HG02981 (cell line): ENCODE measurements around the gene SMNDC1.
"Not testable (repeated sequence)": the region's sequence is repeated elsewhere in the genome, so short reads cannot be mapped to it uniquely, and the experiment has no call there.

Experiments
- ATAC-seq: cut with Tn5 transposase; IDR thresholded peaks from one replicate; pipeline ENCODE4 v1.9.1; 2021; ENCODE audit warnings: mild to moderate bottlenecking, moderate library complexity; ENCODE audit not compliant: unreplicated experiment

SMNDC1 gene

GRCh38 chr10:110284262-110284661, 20.5 kb downstream of the SMNDC1 start:
- no peak for ATAC-seq

- ATAC-seq: no peak
Observed at GRCh38 chr10:110279407-110279986, 25.2 kb downstream of the SMNDC1 start.

GRCh38 chr10:110278562-110279406, 25.9 kb downstream of the SMNDC1 start:
- no peak for ATAC-seq

GRCh38 chr10:110277591-110277990, 27.1 kb downstream of the SMNDC1 start:
- no peak for ATAC-seq

GRCh38 chr10:110276603-110277002, 28.1 kb downstream of the SMNDC1 start:
- ATAC-seq: no peak

- no peak for ATAC-seq
Observed at GRCh38 chr10:110275128-110275729, 29.5 kb downstream of the SMNDC1 start.

- ATAC-seq: no peak
Observed at GRCh38 chr10:110274647-110275046, 30.1 kb downstream of the SMNDC1 start.

GRCh38 chr10:110274072-110274627, 30.6 kb downstream of the SMNDC1 start:
- ATAC-seq: no peak

GRCh38 chr10:110273474-110273873, 31.2 kb downstream of the SMNDC1 start:
- ATAC-seq: peak; percentile 39

- not testable (repeated sequence) for ATAC-seq
Observed at GRCh38 chr10:110272995-110273394, 31.7 kb downstream of the SMNDC1 start.

GRCh38 chr10:110269374-110270318, 35.1 kb downstream of the SMNDC1 start:
- ATAC-seq: peak; percentile 58

GRCh38 chr10:110268971-110269370, 35.7 kb downstream of the SMNDC1 start:
- ATAC-seq: no peak

- no peak for ATAC-seq
Observed at GRCh38 chr10:110268442-110268841, 36.3 kb downstream of the SMNDC1 start.

- no peak for ATAC-seq
Observed at GRCh38 chr10:110267276-110267675, 37.4 kb downstream of the SMNDC1 start.

- no peak for ATAC-seq
Observed at GRCh38 chr10:110265573-110266193, 39.0 kb downstream of the SMNDC1 start.

GRCh38 chr10:110263164-110263563, 41.6 kb downstream of the SMNDC1 start:
- ATAC-seq: no peak

GRCh38 chr10:110260746-110261477, 43.8 kb downstream of the SMNDC1 start:
- ATAC-seq: no peak

GRCh38 chr10:110259317-110259716, 45.4 kb downstream of the SMNDC1 start:
- no peak for ATAC-seq

- no peak for ATAC-seq
Observed at GRCh38 chr10:110258542-110258941, 46.2 kb downstream of the SMNDC1 start.
